Stimulated activated CD8-positive, alpha-beta memory T cell treated with anti-CD3 and anti-CD28 coated beads, Interleukin-12 subunit alpha, Interleukin-12 subunit beta, amount 100 ng/mL, for 1 hour (primary cell): Measurements from ENCODE around the gene SUGCT.
"Not testable (repeated sequence)": the region's sequence is repeated elsewhere in the genome, so short reads cannot be mapped to it uniquely, and the experiment has no call there.

ENCODE experiments used
- DNase-seq: peaks from one replicate; pipeline ENCODE4 v3.0.0-alpha.2; 2020; ENCODE audit warnings: low read depth

Gene SUGCT

GRCh38 chr7:40139891-40140290, 5.1 kb downstream of the SUGCT start:
- DNase-seq, result not testable (repeated sequence)

GRCh38 chr7:40141916-40142315, 7.1 kb downstream of the SUGCT start:
- not testable (repeated sequence) for DNase-seq

- DNase-seq, result not testable (repeated sequence)
Measured at GRCh38 chr7:40145596-40146130, 10.9 kb downstream of the SUGCT start.

GRCh38 chr7:40147371-40148246, 12.8 kb downstream of the SUGCT start:
- DNase-seq, result no peak

GRCh38 chr7:40148247-40148580, 13.4 kb downstream of the SUGCT start:
- DNase-seq, result not testable (repeated sequence)

GRCh38 chr7:40148671-40149070, 13.9 kb downstream of the SUGCT start:
- DNase-seq, result no peak

GRCh38 chr7:40151504-40151903, 16.7 kb downstream of the SUGCT start:
- no peak for DNase-seq

GRCh38 chr7:40156988-40157387, 22.2 kb downstream of the SUGCT start:
- no peak for DNase-seq

- no peak for DNase-seq
Measured at GRCh38 chr7:40162516-40162915, 27.7 kb downstream of the SUGCT start.

- DNase-seq, result no peak
Measured at GRCh38 chr7:40165216-40165615, 30.4 kb downstream of the SUGCT start.

- no peak for DNase-seq
Measured at GRCh38 chr7:40167291-40167690, 32.5 kb downstream of the SUGCT start.

- not testable (repeated sequence) for DNase-seq
Measured at GRCh38 chr7:40168266-40168665, 33.5 kb downstream of the SUGCT start.

- not testable (repeated sequence) for DNase-seq
Measured at GRCh38 chr7:40173121-40173520, 38.3 kb downstream of the SUGCT start.

GRCh38 chr7:40175256-40175655, 40.5 kb downstream of the SUGCT start:
- DNase-seq, result not testable (repeated sequence)

GRCh38 chr7:40175725-40176510, 41.1 kb downstream of the SUGCT start:
- no peak for DNase-seq

GRCh38 chr7:40177071-40177470, 42.3 kb downstream of the SUGCT start:
- no peak for DNase-seq

- no peak for DNase-seq
Measured at GRCh38 chr7:40182452-40182851, 47.6 kb downstream of the SUGCT start.

- no peak for DNase-seq
Measured at GRCh38 chr7:40186586-40186985, 51.8 kb downstream of the SUGCT start.

GRCh38 chr7:40192036-40192435, 57.2 kb downstream of the SUGCT start:
- DNase-seq, result no peak

- no peak for DNase-seq
Measured at GRCh38 chr7:40194745-40195144, 59.9 kb downstream of the SUGCT start.

GRCh38 chr7:40197527-40197926, 62.7 kb downstream of the SUGCT start:
- DNase-seq, result no peak

GRCh38 chr7:40199076-40199802, 64.4 kb downstream of the SUGCT start:
- DNase-seq, result no peak
